GM19463 (cell line): ENCODE data around the gene KLHL34.

Source experiments
- ATAC-seq: cut with Tn5 transposase; IDR thresholded peaks from one replicate; pipeline ENCODE4 v1.9.1; 2021; ENCODE audit warnings: mild to moderate bottlenecking, moderate library complexity; ENCODE audit not compliant: unreplicated experiment

Gene KLHL34

GRCh38 chrX:21658152-21658737, at the start of gene KLHL34:
Gene KLHL34, minus strand, starts transcription at chrX:21658330. Its CDS starts 542 bp downstream, at chrX:21657788.
- no peak for ATAC-seq

GRCh38 chrX:21705225-21705624, 47.1 kb upstream of the KLHL34 start:
- no peak for ATAC-seq

- no peak for ATAC-seq
Observed at GRCh38 chrX:21702725-21703124, 44.6 kb upstream of the KLHL34 start.

- ATAC-seq: no peak
Observed at GRCh38 chrX:21700967-21701366, 42.8 kb upstream of the KLHL34 start.

GRCh38 chrX:21700275-21700674, 42.1 kb upstream of the KLHL34 start:
- no peak for ATAC-seq

GRCh38 chrX:21699136-21699535, 41.0 kb upstream of the KLHL34 start:
- ATAC-seq: no peak

GRCh38 chrX:21698272-21698671, 40.1 kb upstream of the KLHL34 start:
- no peak for ATAC-seq

- ATAC-seq: no peak
Observed at GRCh38 chrX:21691512-21692018, 33.4 kb upstream of the KLHL34 start.

GRCh38 chrX:21683941-21684340, 25.8 kb upstream of the KLHL34 start:
- ATAC-seq: no peak

GRCh38 chrX:21678048-21678612, 20.0 kb upstream of the KLHL34 start:
- no peak for ATAC-seq

GRCh38 chrX:21675931-21676330, 17.8 kb upstream of the KLHL34 start:
- no peak for ATAC-seq

GRCh38 chrX:21674430-21675186, 16.5 kb upstream of the KLHL34 start:
- no peak for ATAC-seq

- ATAC-seq: no peak
Observed at GRCh38 chrX:21666679-21667078, 8.5 kb upstream of the KLHL34 start.

GRCh38 chrX:21666252-21666651, 8.1 kb upstream of the KLHL34 start:
- ATAC-seq: no peak

GRCh38 chrX:21662761-21663160, 4.6 kb upstream of the KLHL34 start:
- no peak for ATAC-seq

- no peak for ATAC-seq
Observed at GRCh38 chrX:21661316-21661715, 3.2 kb upstream of the KLHL34 start.

GRCh38 chrX:21660156-21660555, 2.0 kb upstream of the KLHL34 start:
- no peak for ATAC-seq

GRCh38 chrX:21659320-21659719, 1.2 kb upstream of the KLHL34 start:
- no peak for ATAC-seq

GRCh38 chrX:21658746-21659145, 616 bp upstream of the KLHL34 start:
- no peak for ATAC-seq

- no peak for ATAC-seq
Observed at GRCh38 chrX:21657318-21658151, 595 bp downstream of the KLHL34 start.
